Measurements from ENCODE around the gene B4GALT7.

B4GALT7 gene

DNA sequence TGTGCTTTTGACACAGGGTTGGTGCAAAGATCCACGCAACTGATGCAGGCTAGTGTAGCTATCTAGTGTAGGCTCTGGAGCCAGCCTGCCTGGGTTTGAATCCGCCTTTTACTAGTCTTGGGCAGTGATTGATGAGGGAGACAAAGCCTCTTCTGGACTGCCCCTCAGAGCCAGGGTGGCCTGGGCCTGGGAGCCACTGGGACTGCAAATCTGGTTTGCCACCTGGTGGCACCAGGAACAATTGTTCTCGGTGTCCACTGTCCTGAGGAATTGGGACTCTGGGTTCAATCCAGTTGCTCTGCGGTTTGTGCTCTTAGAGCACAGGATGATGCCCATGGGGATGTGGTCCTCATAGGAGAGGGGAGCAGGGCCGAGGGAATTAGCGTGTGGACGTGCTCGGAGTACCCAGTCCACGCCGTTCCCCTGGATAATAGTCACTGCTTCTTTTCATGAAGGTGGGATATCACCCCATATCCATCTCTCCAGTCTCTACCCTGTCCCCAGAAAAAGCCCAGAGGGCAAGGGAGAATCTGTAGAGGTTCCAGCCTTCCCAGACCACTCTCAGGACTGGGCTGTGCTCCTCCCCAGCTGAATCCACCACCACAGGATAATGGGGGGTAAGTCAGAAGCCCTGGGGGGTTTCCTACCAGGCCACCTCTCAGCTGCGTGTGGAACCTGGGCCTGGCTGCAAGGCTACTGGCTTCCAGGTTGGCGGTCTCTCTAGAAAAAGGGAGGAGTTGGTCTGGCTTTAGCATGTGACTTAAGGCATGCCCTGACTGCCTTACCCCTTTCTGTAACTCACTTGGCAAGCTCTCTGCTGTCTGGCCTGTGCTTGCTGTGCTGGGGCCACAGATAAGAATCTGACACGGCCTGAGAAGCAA is 1.9 kb downstream of the B4GALT7 start:
- Mint-ChIP-seq H3K4me3 (peak overlapping the region; percentile 84), H3K9me3 (no peaks in the 10 kb centered on the region), H3K36me3 (peaks cover 30% of the 10 kb centered on the region), H3K4me1 (peaks cover 52% of the 10 kb centered on the region), H3K27ac (peak overlapping the region; percentile 36)
- ATAC-seq (no peak), DNase-seq (ENCODE audit: low spot score in 2 of 2) (no peak)

DNA sequence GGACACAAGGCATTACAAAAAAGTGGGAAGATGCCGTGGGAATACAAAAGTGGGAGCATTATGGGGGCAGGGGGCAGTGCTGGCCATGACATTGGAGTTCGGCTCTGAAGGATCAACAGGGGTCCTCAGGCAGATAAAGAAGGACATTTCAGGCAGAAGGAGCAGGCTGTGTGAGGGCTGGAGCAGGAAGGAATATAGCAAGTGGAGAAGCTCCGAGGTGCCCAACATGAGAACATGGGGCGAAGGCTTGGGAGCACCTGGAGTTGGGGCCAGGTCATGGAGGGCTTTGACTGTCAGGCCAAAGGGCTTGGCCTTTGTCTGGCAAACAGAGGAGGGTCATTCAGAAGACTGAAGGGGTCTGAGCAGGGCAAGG is 2.5 kb downstream of the B4GALT7 start:
- ATAC-seq (no peak), DNase-seq (ENCODE audit: low spot score in 2 of 2) (no peak)
- H3K36me3 Mint-ChIP-seq = peaks cover 29% of the 10 kb centered on the region
- peak overlapping the region; percentile 36 for H3K27ac Mint-ChIP-seq
- peaks cover 58% of the 10 kb centered on the region for H3K4me1 Mint-ChIP-seq
- H3K9me3 Mint-ChIP-seq = no peaks in the 10 kb centered on the region
- H3K4me3 Mint-ChIP-seq = no peak overlapping the region

DNA sequence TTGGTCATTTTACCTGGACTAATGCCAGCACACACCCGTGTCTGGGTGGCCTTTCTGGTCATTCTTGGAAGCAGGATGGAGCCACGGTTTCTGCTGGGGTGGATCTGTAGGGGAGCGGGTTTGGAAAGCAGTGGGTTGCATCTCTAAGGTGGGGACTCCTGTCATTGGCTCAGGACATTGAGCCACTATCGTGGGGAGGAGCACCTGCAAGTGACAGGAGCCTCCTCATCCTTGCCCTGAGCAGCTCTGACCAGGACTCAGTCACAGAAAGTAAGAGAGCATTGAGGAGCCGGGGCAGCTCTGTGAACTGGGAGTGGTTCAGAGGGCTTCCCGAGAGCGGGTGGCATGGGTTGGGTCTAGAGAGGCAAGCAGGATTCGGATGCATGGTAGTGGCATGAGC is 3.7 kb downstream of the B4GALT7 start:
- Mint-ChIP-seq H3K27ac (peak overlapping the region; percentile 68), H3K9me3 (no peaks in the 10 kb centered on the region), H3K36me3 (peaks cover 25% of the 10 kb centered on the region), H3K4me1 (peaks cover 54% of the 10 kb centered on the region), H3K4me3 (no peak overlapping the region)
- ATAC-seq (no peak), DNase-seq (ENCODE audit: low spot score in 2 of 2) (no peak)

DNA sequence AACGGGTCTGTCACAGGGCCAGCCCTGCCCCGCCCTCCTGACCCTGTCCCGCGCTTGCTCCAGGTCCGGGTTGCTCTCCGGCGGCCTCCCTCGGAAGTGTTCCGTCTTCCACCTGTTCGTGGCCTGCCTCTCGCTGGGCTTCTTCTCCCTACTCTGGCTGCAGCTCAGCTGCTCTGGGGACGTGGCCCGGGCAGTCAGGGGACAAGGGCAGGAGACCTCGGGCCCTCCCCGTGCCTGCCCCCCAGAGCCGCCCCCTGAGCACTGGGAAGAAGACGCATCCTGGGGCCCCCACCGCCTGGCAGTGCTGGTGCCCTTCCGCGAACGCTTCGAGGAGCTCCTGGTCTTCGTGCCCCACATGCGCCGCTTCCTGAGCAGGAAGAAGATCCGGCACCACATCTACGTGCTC is 4.2 kb downstream of the B4GALT7 start:
- H3K36me3 Mint-ChIP-seq = peaks cover 30% of the 10 kb centered on the region
- DNase-seq (ENCODE audit: low spot score in 2 of 2) = no peak

DNA sequence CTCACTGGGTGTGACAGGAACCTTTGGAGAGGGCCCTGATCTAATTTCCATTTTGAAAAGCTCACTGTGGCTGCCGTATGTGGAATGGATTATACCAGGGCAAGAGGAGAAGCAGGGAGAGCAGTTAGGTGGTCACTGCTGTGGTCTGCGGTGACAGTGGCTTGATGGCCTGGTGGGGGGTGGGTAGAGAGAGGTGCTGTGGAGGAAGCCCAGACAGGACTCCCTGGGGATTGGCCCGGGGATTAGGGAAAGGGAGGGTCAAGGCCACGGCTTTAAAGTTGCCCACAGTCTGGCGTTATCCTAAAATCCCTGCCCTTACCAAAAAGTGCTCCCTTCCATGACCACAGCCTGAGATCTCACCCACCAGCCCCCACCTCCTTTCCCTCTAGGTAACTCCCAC is 4.7 kb downstream of the B4GALT7 start:
- peak overlapping the region; percentile 78 for H3K27ac Mint-ChIP-seq
- no peaks in the 10 kb centered on the region for H3K9me3 Mint-ChIP-seq
- no peak for ATAC-seq
- DNase-seq (ENCODE audit: low spot score in 2 of 2) = no peak
- H3K4me3 Mint-ChIP-seq = no peak overlapping the region
- peaks cover 35% of the 10 kb centered on the region for H3K36me3 Mint-ChIP-seq
- peaks cover 45% of the 10 kb centered on the region for H3K4me1 Mint-ChIP-seq

More for the DNA sequence above, 4.2 kb downstream of the B4GALT7 start:
- Mint-ChIP-seq H3K4me1 (peaks cover 49% of the 10 kb centered on the region), H3K9me3 (no peaks in the 10 kb centered on the region), H3K4me3 (no peak overlapping the region), H3K27ac (peak overlapping the region; percentile 68)
- no peak for ATAC-seq

DNA sequence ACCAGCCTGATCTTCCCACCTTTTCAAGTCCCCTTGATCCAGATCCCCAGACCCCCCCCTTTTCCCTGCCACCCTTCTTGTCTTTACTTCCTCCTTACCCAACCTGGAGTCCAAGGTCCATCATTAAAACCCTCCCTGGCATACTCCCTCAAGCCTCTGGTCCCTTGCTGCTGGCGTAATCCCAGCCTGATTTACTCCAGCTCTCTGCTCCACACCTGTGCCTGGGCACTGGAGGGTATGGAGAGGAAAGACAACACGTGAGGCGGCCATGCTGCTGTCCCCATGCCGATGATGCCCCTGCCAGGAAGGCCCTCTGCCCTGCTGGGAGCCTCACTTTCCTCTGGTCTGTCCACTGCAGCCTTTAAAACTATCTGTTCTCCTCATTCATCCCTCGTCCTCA is 5.1 kb downstream of the B4GALT7 start:
- DNase-seq (ENCODE audit: low spot score in 2 of 2) (no peak), ATAC-seq (no peak)
- Mint-ChIP-seq H3K9me3 (no peaks in the 10 kb centered on the region), H3K36me3 (peaks cover 35% of the 10 kb centered on the region), H3K4me1 (peaks cover 45% of the 10 kb centered on the region), H3K4me3 (no peak overlapping the region), H3K27ac (peak overlapping the region; percentile 78)

DNA sequence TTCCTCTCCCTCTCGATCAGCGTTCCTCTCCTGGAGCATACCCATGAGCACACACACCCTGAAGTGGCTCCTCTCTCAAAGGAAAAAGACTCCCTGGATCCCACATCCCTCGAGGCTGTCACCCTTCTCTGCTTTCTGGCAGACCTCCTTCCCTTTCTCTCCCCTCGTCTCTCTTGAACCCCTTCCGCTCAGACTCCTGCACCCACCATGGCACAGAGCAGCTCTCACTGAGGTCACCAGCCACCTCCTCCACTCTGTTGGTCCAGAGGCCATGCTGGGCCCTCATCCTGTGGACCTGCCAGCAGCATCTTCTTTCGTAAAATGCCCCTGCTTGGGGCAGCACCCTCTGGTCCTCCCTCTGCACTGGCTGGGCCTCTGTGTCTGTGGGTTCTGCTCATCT is 5.7 kb downstream of the B4GALT7 start:
- ATAC-seq = no peak
- Mint-ChIP-seq H3K9me3 (no peaks in the 10 kb centered on the region), H3K4me3 (no peak overlapping the region), H3K27ac (peak overlapping the region; percentile 78), H3K4me1 (peaks cover 40% of the 10 kb centered on the region), H3K36me3 (peaks cover 33% of the 10 kb centered on the region)
- no peak for DNase-seq (ENCODE audit: low spot score in 2 of 2)

DNA sequence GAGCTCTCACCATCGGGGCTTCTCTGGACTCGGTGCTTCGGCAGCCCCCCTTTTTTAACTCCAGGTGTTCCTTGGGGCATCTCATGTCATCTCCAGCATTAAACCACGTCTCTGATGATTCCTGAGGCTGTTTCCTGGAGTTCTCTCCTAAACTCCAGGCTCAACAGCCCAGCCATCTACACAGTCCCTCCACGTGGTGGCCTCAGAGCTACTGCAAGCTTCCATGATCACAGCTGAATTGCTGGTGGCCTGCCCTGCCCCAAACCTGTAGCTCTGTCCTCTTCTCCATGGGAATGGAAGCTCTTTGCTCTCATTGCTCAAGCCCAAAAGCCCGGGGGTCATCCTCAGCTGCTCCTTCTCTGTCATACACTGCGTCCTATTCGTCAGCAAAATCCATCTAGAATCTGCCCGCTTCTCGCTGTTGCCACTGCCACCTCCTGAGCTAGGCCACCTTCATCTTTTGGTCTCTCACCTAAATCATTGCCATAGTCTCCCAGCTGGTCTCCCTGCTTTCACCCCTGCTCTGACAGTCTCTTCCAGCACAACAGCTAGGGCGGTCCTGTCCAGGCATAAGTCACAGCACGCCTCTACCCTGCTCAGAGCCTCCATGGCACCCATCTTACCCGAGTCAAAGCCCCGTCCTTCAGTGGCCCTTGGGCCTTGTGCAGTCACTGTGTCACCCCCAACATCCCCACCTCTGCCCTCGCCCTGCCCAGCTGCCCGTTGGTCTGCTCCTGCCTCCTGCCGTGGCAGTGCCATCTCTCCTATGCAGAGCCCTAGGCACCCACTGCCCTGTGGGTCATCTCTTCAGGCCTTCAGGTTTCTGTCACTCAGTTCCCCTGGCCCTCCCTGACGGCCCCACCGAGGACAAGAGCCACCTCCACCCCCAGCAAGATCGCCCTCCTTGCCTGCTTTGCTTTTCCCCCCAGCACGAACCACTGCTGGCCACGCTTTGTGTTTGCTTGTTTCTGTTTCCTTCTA is 6.4 kb downstream of the B4GALT7 start:
- Mint-ChIP-seq H3K4me1 (peaks cover 35% of the 10 kb centered on the region), H3K36me3 (peaks cover 32% of the 10 kb centered on the region), H3K27ac (peak overlapping the region; percentile 78), H3K9me3 (no peaks in the 10 kb centered on the region), H3K4me3 (no peak overlapping the region)
- DNase-seq (ENCODE audit: low spot score in 2 of 2) (no peak), ATAC-seq (no peak)

DNA sequence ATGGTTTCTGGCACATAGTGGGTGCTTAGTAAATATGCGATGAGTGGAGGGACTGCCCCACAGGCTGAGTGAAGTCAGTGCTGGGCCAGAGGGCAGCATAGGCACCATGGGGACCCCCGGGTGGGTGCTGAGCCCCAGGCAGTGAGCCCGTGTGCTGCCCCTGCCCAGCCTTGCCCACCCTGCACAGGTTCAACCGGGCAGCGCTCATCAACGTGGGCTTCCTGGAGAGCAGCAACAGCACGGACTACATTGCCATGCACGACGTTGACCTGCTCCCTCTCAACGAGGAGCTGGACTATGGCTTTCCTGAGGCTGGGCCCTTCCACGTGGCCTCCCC is 7.2 kb downstream of the B4GALT7 start:
- Mint-ChIP-seq H3K36me3 (peaks cover 32% of the 10 kb centered on the region), H3K27ac (peak overlapping the region; percentile 58), H3K4me3 (no peak overlapping the region), H3K4me1 (peaks cover 35% of the 10 kb centered on the region), H3K9me3 (no peaks in the 10 kb centered on the region)
- ATAC-seq (no peak), DNase-seq (ENCODE audit: low spot score in 2 of 2) (no peak)

DNA sequence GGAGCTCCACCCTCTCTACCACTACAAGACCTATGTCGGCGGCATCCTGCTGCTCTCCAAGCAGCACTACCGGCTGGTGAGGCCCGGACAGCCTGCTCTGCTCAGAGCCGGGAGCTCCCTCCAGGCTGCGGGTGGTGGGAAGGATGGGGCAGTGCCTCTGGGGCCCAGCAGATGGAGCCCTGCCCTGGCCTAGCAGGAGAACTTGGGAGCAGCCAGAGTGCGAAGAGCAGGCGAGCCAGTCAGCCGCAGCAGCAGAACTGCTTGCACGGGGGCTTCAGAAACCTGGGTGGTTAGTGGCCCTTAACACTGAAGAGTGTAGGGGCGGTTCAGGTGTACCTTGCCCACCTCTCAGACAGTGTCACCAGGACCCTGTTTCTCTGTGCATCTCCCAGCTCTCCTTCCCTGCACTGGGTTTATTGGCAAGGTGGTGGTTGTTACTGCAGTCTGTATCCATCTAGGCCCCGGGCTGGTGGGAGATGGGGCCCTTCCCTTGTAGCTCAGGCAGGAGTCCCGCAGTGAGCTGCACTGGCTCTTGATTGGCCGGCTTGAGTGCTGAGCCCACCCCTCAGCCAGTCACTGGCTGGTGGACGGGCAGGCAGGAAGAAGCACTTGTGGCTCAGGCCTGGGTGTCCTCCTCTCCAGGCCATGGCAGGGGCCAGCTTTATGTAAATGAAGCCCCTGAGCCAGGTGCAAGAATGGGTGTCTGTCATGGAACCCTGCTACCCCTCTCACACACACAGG is 7.7 kb downstream of the B4GALT7 start:
- Mint-ChIP-seq H3K27ac (peak overlapping the region; percentile 58), H3K4me3 (no peak overlapping the region), H3K4me1 (peaks cover 29% of the 10 kb centered on the region), H3K36me3 (peaks cover 32% of the 10 kb centered on the region), H3K9me3 (no peaks in the 10 kb centered on the region)
- DNase-seq (ENCODE audit: low spot score in 2 of 2) (peak; percentile 35 to 69), ATAC-seq (peak; percentile 73)

DNA sequence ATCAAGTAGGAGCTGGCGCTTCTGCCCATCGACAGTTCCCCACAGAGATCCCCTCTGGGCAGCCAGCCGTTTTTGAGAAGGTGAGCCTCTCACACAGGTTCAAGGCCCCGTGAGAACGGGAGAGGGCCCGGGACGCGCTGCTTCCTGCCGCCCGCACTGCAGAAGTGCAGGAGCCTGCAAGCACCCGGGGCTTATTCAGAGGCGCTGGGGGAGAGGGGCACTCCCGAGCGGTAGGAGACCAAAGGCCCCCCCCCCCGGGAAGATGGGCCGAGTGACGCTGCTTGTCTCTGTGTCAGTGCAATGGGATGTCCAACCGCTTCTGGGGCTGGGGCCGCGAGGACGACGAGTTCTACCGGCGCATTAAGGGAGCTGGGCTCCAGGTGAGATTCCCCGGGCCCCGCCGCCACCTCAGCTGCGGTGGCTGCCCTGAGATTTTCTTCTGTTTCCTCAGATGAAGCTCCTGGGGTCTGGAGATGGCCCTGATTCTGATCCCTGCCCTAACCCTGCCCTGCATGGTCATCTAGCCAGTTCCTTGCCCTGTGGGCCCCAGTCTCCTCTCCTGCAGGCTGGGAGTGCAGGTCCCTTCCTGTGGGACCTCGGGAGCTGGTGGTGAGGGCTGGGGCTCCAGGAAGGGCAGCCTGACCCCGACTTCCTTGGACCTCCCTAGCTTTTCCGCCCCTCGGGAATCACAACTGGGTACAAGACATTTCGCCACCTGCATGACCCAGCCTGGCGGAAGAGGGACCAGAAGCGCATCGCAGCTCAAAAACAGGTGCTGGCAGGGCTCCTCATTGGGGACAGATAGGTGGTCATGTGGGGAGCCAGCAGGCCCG is 8.5 kb downstream of the B4GALT7 start:
- H3K4me1 Mint-ChIP-seq = peaks cover 26% of the 10 kb centered on the region
- DNase-seq (ENCODE audit: low spot score in 2 of 2) (no peak), ATAC-seq (no peak)
- H3K36me3 Mint-ChIP-seq = peaks cover 32% of the 10 kb centered on the region
- peak overlapping the region; percentile 65 for H3K27ac Mint-ChIP-seq
- H3K9me3 Mint-ChIP-seq = no peaks in the 10 kb centered on the region
- no peak overlapping the region for H3K4me3 Mint-ChIP-seq

DNA sequence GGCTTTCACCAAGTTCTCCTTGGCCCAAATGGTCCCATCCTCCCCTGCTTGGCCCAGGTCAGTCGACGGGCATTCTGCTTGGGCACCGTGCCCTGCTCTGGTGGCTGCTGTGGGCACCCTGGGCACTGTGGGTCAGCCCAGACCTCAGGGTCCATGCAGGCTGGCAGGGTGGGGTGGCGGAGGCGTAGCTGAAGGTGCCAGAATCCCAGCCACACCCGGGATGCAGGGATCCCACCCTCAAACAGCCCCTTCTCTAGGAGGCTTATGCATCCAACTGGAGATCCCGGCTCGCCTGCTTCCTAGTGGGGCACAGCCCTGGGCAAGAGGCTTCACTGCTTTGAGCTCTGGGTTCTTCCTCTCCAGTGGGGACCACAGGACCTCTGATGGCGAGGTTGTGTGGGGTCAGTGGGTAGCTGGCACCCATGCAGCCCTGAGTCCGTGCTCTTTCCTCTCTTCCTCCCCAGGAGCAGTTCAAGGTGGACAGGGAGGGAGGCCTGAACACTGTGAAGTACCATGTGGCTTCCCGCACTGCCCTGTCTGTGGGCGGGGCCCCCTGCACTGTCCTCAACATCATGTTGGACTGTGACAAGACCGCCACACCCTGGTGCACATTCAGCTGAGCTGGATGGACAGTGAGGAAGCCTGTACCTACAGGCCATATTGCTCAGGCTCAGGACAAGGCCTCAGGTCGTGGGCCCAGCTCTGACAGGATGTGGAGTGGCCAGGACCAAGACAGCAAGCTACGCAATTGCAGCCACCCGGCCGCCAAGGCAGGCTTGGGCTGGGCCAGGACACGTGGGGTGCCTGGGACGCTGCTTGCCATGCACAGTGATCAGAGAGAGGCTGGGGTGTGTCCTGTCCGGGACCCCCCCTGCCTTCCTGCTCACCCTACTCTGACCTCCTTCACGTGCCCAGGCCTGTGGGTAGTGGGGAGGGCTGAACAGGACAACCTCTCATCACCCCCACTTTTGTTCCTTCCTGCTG is 9.4 kb downstream of the B4GALT7 start:
- Mint-ChIP-seq H3K4me3 (no peak overlapping the region), H3K9me3 (no peaks in the 10 kb centered on the region), H3K36me3 (peaks cover 32% of the 10 kb centered on the region), H3K27ac (peak overlapping the region; percentile 83), H3K4me1 (peaks cover 21% of the 10 kb centered on the region)
- no peak for DNase-seq (ENCODE audit: low spot score in 2 of 2)
- ATAC-seq = no peak

DNA sequence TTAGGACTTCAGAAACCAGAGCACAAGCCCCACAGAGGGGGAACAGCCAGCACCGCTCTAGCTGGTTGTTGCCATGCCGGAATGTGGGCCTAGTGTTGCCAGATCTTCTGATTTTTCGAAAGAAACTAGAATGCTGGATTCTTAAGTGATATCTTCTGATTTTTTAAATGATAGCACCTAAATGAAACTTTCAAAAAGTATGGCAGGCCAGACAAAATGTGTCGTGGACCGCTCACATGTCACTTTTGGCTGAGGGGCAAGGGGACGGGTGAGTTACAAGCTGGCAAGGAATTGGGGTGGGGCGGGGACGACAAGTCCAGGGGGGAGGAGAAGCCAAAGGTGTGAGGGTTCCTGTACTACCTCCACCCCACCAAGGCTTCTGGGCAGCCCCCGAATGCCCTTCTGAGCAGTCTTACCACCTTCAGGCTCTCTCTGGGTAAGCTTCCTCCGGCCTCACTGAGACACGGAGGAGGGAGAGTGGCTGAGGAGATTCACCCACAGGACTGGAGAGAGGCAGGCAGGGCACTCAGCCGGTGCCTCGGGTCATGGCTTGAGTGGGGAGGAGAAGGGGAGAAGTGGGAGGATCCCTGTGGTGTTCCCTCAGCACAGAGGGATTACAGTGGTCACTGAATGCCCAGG is 10.3 kb downstream of the B4GALT7 start:
- Mint-ChIP-seq H3K27ac (peak overlapping the region; percentile 83), H3K4me1 (peaks cover 21% of the 10 kb centered on the region), H3K9me3 (no peaks in the 10 kb centered on the region), H3K4me3 (no peak overlapping the region), H3K36me3 (peaks cover 34% of the 10 kb centered on the region)
- ATAC-seq (no peak), DNase-seq (ENCODE audit: low spot score in 2 of 2) (no peak)

Data from stimulated activated effector memory CD8-positive, alpha-beta T cell treated with anti-CD3 and anti-CD28 coated beads, Interleukin-12 subunit alpha, Interleukin-12 subunit beta, amount 100 ng/mL, for 72 hours (primary cell).